DMS 273 (cell line): ENCODE data around the gene RAMACL.

Experiments used
- DNase-seq: peaks from one replicate; lab custom pipeline; 2025; ENCODE audit not compliant: unreplicated experiment; lab: John Stamatoyannopoulos, UW

The RAMACL gene

GRCh38 chr6:166618251-166618650 is 31.8 kb upstream of the RAMACL start:
- no peak for DNase-seq

- DNase-seq = no peak
These were observed 30.9 kb upstream of the RAMACL start for GRCh38 chr6:166617359-166617758.

GRCh38 chr6:166616261-166617238 is 30.1 kb upstream of the RAMACL start:
- no peak for DNase-seq

DNA sequence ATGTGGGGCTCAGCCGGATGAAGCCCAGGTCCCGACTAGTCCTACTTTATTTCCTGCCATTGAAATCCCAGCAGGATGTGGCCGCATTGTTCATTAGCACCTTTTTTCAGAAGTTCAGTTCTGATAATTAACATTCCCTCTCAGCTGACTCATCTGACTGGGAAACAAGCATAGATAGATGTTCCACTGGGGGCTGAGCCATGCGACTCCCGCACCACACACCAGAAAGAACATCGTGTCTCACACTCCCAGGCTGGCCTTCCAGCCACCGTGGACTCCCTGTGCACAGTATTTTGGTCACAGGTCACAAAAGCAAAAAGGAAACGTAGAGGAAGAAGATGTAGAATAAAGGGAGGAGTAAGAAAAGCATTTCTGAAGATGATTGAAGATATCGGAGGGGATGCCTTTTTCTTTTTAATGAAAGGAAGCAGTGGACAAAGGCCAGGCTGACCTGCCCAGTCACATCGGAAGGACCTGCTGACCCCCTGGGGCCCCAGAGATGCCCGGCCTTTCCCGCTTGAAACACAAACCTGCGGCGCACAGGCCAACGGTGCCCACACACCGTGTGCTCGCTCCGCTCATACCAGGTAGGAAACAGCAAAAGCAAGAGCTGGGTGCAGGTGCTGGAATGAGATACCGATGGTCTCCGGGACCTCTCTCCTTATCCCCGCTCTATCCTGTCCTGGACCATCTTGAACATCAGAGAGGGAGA is 28.7 kb upstream of the RAMACL start:
- no peak for DNase-seq

DNA sequence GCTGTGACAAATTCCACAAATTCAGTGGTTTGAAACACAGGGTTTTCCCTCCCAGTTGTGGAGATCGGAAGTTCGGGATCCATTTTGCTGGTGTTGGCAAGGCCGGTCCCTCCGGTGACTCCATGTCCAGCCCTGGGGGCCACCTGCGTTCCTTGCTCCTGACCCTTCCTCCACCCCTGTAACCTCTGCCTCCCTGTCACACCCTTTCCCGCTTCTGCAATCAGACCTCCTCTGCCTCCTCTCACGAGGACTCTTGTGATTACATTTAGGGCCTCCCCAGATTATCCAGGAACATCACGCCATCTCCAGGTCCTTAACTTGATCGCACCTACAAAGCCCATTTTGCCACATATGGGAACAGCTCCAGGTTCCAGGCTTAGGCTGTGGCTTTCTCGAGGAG is 28.1 kb upstream of the RAMACL start:
- no peak for DNase-seq

DNA sequence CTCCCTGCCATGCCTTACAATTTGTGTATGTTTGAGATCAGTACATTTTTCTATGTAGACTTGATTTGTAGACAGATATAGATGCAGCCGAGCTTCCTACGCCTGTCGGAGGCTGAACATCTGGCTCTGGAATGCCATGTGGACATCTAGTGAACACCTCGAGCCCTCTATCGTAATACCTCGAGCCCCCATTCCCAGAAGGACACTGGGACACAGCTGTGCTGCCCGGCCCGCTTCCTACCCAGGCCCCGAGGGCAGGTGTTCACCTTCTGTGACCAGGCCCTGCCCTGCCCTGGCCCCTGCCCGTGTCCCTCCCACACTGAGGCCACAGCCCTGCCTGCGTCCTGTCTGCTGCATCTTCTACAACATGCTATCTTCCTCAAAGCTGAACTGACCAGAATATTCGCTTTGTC is 27.7 kb upstream of the RAMACL start:
- DNase-seq = no peak

DNA sequence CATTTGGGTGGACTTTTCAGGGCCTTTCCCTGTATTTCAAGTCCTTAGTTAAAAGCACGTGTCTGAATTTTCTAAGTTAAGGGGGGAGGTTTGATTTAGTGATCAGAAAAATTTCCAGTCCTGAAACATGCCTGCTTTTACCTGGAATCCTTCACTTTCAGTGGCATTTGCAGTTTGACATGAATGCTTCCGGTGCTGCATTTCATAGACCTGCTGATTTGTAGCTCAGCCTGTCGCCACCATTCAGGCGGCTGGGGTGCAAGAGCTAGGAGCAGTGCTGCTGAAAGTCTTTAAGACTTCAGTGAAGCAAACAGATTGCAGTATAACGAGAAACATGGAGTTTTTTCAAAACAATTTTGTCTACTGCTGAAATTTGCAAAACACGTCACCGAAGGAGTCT is 26.5 kb upstream of the RAMACL start:
- no peak for DNase-seq

- DNase-seq = no peak
These were observed 26.0 kb upstream of the RAMACL start for GRCh38 chr6:166612471-166612881.

- peak; percentile 5 for DNase-seq
These were observed 25.2 kb upstream of the RAMACL start for GRCh38 chr6:166611631-166612030.

DNA sequence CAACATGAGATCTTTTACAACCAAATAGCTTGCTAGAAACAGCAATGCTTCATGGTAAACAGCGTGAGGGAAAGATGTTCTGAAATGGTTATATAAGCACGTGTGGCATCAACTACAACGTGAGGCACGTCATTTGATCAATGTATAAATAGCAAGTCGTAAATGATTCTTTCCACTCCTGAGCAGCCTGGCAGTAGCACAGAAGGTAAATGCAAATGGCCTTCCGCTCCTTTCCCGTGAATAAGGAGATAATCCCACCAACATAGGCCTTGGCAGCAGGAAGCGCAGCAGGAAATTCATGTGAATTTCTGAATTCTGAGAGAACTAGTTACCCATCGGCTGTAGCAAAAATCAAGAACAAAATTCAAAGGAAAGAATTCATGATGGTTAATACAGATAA is 23.6 kb upstream of the RAMACL start:
- DNase-seq = no peak

DNA sequence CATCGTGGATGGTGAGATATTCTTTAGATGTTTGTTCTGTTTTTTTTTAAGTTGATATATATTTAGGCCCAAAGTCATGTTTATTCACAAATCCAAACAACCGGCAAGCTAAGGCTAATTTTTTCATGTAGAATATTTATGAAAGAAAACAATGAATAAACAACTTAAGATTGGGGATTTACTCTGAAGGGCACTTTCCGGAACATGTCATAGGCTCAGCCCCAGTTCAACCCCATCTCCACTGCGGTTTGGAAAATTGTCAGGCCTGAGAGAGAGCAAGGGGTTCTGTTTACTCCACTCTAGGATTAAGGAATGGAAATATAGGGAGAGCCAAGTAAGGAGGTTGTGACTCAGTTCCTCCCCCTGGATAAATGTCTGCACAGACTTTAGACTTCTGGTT is 22.3 kb upstream of the RAMACL start:
- no peak for DNase-seq

GRCh38 chr6:166605752-166606151 is 19.3 kb upstream of the RAMACL start:
- no peak for DNase-seq

- no peak for DNase-seq
These were observed 18.4 kb upstream of the RAMACL start for GRCh38 chr6:166604911-166605310.

DNA sequence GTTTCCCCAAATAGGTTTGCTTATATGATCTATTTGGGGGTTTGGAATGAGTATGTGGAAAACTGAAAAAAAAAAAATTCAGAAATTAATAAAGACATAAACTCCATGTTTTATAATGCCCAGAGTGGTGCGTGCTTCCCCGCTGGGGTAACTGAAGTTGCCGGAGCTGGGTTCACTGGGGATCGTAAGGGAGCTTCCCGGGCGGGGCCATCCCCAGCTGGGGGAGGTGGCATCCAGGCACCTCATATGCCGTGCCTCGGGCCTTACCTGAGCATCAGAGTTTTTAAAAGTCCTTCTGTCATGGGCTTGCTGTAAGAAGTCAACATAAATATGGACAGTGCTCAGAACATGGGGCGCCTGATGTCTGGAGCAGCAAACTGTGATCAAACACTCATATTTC is 17.9 kb upstream of the RAMACL start:
- no peak for DNase-seq

GRCh38 chr6:166603043-166603690 is 16.7 kb upstream of the RAMACL start:
- no peak for DNase-seq

DNA sequence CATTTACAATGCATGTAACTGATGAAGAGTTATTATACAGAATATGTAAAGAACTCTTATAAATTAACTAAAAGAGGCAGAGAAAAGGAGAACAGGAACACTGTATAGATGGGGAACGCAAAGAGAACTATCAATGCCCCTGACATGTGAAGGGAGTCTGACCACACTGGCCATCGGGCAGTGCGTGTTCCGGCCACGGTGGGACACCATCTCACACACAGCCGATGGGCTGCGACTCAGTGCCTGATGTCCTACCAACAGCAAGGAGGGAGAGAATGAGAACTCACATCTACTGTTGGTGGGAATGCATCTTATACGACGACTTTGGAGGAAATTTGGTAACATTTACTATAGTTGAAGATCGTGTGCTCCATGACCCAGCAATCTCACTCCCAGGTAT is 15.5 kb upstream of the RAMACL start:
- no peak for DNase-seq

DNA sequence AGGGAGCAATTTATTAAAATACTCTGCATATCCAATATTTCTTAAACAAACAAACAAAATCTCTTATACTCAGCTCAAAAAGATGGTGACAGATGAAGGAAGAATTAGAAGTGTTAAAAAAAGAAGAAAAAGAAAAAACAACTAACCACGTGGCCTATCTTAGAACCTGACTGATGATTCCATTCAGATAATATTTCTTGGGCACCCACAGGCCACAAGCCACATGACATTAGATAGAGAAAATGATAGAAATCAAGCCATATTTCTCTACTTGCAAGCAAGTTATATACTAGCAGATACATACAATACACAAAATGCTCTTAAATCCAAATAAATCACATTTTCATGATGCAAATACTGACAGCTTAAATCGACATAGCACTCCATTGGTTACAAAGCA is 14.5 kb upstream of the RAMACL start:
- no peak for DNase-seq

DNA sequence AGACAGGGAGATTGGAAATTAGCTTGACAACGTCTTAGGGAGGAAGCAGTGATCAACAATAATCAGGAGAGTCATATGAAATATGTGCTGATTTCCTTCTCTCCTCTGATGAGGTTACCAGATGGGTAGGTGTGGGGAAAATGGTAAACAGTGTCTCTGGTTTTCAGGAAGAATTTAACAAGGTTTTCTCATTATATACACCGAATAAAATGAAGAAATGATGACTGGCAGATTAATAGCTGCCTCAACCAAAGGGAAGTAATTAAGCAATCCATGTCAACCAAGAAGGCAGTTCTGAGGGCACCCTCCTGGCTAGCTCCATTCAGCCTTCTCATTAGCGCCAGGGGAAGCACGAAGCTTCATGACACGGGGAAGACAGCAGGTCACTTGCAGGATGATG is 12.7 kb upstream of the RAMACL start:
- DNase-seq = no peak

GRCh38 chr6:166598441-166599138 is 12.1 kb upstream of the RAMACL start:
- DNase-seq = no peak

GRCh38 chr6:166597711-166598440 is 11.4 kb upstream of the RAMACL start:
- DNase-seq = no peak
